ENCODE measurements around the gene TNFRSF17.
"Not testable (repeated sequence)": the region's sequence is repeated elsewhere in the genome, so short reads cannot be mapped to it uniquely, and the experiment has no call there.

The TNFRSF17 gene

DNA sequence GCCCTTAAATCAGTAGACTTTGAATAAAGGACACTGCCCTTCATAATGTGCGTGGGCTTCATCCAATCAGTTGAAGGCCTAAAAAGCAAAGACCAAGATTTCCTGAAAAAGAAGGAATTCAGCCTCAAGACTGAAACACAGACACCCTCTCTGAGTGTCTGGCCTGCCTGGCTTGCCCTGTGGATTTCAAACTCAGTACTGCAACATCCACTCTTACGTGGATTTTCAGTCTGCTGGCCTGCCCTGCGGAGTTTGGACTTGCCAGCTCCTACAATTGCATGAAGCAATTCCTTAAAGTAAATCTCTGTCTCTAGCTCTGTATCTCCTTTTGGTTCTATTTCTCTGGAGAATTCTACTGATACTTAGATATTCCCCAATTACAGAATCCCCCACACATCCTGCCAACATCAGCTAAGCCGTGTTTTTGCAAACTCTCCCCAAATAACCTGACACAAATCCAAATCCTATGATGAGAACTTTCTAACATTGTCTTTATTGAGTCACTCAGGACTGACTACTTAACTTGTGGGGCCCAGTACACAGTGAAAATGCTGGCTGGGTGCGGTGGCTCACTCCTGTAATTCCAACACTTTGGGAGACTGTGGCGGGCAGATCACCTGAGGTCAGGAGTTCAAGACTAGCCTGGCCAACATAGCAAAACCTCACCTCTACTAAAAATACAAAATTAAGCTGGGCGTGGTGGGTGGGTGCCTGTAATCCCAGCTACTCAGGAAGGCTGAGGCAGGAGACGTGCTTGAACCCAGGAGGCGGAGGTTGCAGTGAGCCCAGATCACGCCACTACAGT, 7.2 kb upstream of the TNFRSF17 start:
- no peak overlapping the region for H3K4me3 ChIP-seq (ENCODE audit: low read length)
- TF ChIP-seq ZNF274 (IDR thresholded peaks at IDR 0.05; ENCODE audit: low read depth, low read length): no peak

DNA sequence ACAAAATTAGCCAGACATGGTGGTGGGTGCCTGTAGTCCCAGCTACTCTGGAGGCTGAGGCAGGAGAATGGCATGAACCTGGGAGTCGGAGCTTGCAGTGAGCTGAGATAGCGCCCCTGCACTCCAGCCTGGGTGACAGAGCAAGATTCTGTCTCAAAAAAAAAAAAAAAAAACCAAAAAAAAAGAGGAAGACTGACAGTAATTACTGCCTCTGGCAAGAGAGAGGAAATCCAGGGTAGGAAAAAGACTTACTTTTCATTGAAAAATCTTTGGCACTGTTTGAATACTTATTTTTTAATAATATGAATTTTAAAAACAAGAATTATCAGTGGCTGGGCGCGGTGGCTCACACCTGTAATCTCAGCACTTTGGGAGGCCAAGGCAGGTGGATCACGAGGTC, 2.6 kb upstream of the TNFRSF17 start:
- not testable (repeated sequence) for H3K4me3 ChIP-seq (ENCODE audit: low read length)

DNA sequence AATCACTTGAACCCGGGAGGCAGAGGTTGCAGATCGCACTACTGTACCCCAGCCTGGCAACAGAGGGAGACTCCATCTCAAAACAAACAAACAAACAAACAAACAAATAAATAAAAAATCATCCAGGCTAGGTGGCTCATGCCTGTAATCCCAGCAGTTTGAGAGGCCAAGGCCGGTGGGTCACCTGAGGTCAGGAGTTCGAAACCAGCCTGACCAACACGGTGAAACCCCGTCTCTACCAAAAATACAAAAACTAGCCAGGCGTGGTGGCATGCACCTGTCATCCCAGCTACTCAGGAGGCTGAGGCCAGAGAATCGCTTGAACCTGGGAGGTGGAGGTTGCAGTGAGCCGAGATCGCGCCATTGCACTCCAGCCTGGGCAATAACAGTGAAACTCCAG, 2.0 kb upstream of the TNFRSF17 start:
- H3K4me3 ChIP-seq (ENCODE audit: low read length): not testable (repeated sequence)

- TF ChIP-seq ZNF274 (IDR thresholded peaks at IDR 0.05; ENCODE audit: low read depth, low read length): no peak
- peak overlapping the region; percentile 92; the same call in 1 of the 2 replicates for H3K4me3 ChIP-seq (ENCODE audit: low read length)
Measured at GRCh38 chr16:11963706-11964105, 1.3 kb upstream of the TNFRSF17 start.

DNA sequence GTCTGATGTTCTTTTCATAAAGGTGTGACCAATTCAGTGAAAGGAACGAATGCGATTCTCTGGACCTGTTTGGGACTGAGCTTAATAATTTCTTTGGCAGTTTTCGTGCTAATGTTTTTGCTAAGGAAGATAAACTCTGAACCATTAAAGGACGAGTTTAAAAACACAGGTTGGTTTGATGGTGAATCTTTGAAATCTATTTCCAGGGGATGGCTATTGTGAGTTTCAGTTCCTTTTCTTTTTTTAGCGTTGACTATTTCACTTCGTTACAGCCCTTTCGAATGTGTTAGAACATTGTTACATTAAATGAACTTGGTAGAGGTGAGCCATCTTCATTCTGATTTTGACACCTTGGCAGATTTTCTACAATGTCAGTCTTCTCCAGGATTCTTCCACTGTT, 1.2 kb downstream of the TNFRSF17 start:
- no peak for TF ChIP-seq ZNF274 (IDR thresholded peaks at IDR 0.05; ENCODE audit: low read depth, low read length)
- peak overlapping the region; percentile 92 for H3K4me3 ChIP-seq (ENCODE audit: low read length)

GRCh38 chr16:11967195-11967911, 2.3 kb downstream of the TNFRSF17 start:
- H3K4me3 ChIP-seq (ENCODE audit: low read length): peak overlapping the region; percentile 54
- no peak for TF ChIP-seq ZNF274 (IDR thresholded peaks at IDR 0.05; ENCODE audit: low read depth, low read length)

DNA sequence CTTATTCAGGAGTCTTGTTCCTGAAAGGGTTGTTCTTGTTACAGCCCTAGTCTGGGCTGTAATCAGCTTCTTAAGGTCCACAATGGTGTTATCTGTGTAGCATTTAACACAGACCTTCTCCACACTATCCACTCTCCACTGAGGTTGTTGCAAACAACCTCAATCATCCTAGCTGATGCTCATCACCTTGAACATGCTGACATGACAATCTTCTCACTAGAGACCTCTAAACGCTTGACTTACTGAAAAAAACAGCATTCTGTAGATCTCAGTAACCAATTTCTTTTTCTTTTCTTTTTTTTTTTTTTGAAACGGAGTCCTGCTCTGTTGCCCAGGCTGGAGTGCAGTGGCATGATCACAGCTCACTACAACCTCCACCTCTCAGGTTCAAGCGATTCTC, 3.6 kb downstream of the TNFRSF17 start:
- no peak for TF ChIP-seq ZNF274 (IDR thresholded peaks at IDR 0.05; ENCODE audit: low read depth, low read length)
- H3K4me3 ChIP-seq (ENCODE audit: low read length): peak overlapping the region; percentile 54; the same call in 1 of the 2 replicates

GRCh38 chr16:11970292-11970691, 5.3 kb downstream of the TNFRSF17 start:
- H3K4me3 ChIP-seq (ENCODE audit: low read length): not testable (repeated sequence)

GRCh38 chr16:11972128-11972527, 7.1 kb downstream of the TNFRSF17 start:
- TF ChIP-seq ZNF274 (IDR thresholded peaks at IDR 0.05; ENCODE audit: low read depth, low read length): no peak
- H3K4me3 ChIP-seq (ENCODE audit: low read length): no peak overlapping the region

DNA sequence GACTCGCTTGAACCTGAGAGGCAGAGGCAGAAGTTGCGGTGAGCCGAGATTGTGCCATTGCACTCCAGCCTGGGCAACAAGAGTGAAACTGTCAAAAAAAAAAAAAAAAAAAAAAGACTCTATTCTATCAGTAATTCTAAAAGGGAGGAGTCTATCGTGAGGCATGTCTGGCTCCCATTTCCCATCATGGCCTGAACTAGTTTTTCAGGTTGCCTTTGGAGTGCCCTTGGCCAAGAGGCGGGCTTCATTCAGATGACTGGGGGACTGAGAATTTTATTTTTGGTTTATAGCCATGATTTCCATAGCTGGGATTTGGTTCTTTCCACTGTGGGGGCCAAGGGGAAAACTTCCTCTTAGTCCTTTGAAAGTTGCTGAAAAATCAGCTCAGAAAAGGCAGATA, 8.1 kb downstream of the TNFRSF17 start:
- no peak for TF ChIP-seq ZNF274 (IDR thresholded peaks at IDR 0.05; ENCODE audit: low read depth, low read length)
- no peak overlapping the region for H3K4me3 ChIP-seq (ENCODE audit: low read length)

DNA sequence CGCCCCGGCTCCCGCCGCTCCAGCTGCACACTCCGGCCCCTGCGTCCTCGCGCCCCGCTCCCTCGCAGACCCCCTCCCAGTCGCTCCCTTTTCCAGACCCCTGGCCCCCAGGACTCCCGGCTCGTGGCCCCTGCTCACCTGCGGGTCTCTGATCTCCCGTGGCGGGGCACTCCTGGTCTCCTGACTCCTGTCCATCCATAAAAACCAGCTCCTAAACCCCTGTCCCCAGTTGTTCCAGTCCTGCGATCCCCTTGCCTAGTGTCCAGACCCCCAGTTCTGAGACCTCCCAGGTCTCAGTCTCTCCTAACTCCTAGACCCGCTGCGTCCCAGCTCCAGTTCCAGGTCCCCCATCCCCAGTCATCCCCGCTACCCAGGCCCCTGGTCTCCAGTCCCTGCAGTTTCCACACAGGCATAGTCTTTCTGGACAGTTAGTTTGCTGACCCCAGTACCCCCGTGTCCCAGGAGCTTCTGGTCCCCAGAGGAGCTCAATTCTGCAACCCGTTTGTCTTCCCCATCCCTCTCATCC, 11.9 kb downstream of the TNFRSF17 start:
- no peak for TF ChIP-seq ZNF274 (IDR thresholded peaks at IDR 0.05; ENCODE audit: low read depth, low read length)
- H3K4me3 ChIP-seq (ENCODE audit: low read length): peak overlapping the region; percentile 82

- H3K4me3 ChIP-seq (ENCODE audit: low read length): peak overlapping the region; percentile 82
- no peak for TF ChIP-seq ZNF274 (IDR thresholded peaks at IDR 0.05; ENCODE audit: low read depth, low read length)
Measured at GRCh38 chr16:11977376-11978041, 12.5 kb downstream of the TNFRSF17 start.

DNA sequence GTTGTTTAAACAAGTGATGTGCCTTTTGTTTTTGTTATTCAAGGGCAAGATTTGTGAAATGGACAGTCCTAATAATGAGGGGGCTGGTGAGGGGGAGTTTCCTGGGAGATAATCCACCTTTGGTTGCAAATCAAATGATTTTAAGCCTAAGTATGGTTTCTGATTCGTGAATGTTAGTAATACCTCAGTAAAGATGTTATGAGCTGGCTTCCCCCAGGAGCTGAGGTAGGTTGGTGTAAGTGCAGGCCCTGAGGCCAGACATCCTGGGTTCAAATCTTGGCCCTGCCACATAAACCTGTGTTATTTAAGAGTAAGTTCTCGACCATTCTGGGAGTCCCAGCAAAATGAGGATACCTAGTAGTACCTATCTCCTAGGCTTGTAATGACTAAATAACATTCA, 13.1 kb downstream of the TNFRSF17 start:
- no peak for TF ChIP-seq ZNF274 (IDR thresholded peaks at IDR 0.05; ENCODE audit: low read depth, low read length)
- H3K4me3 ChIP-seq (ENCODE audit: low read length): peak overlapping the region; percentile 82

DNA sequence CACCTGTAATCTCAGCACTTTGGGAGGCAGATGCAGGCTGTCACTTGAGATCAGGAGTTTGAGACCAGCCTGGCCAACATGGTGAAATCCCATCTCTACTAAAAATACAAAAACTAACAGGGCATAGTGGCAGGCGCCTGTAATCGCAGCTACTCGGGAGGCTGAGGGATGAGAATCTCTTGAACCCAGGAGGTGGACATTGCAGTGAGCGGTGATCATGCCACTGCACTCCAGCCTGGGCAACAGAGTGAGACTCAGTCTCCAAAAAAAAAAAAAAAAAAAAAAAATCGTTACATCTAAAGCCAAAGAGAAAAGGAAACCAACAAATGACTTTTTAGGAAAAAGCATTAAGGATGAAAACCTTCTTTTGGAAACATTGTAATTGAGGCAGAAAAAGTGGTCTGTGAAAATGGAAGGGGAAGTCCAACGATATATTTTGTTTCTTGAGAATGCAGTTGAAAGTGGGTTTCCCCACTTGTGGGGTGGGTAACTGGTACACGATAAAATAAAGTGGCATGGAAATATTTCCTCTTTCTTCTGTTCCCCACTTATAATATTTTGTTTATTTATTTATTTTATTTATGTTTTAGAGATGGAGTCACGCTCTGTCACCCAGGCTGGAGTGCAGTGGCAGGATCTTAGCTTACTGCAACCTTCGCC, 14.1 kb downstream of the TNFRSF17 start:
- H3K4me3 ChIP-seq (ENCODE audit: low read length): peak overlapping the region; percentile 82; the same call in 1 of the 2 replicates
- TF ChIP-seq ZNF274 (IDR thresholded peaks at IDR 0.05; ENCODE audit: low read depth, low read length): no peak

Measured in GM08714 (cell line).